ACC112 (cell line): ENCODE measurements around the gene ZDHHC15.
A peak's percentile ranks its signal among the peaks of the same experiment; 100 is the strongest.
"Not testable (repeated sequence)": the region's sequence is repeated elsewhere in the genome, so short reads cannot be mapped to it uniquely, and the experiment has no call there.

Source experiments
- H2AFZ ChIP-seq: fragments of 200-600 bp; sonication (generic); one replicate; pipeline ENCODE4 v1.6.0; 2017; ENCODE audit warnings: antibody characterized with exemption, low read length; ENCODE audit not compliant: unreplicated experiment
- H3K27ac ChIP-seq: fragments of 200-600 bp; sonication (generic); 2 replicates; pipeline ENCODE4 v1.5.1; 2014; ENCODE audit warnings: low read depth, mild to moderate bottlenecking, antibody characterized with exemption, low read length, moderate library complexity
- H3K27me3 ChIP-seq: fragments of 200-600 bp; sonication (generic); 2 replicates; pipeline ENCODE4 v1.6.1; 2014; ENCODE audit warnings: mild to moderate bottlenecking, antibody characterized with exemption, low read length, moderate library complexity, mixed read lengths; ENCODE audit not compliant: insufficient read depth
- H3K36me3 ChIP-seq: fragments of 200-600 bp; sonication (generic); 2 replicates; pipeline ENCODE4 v1.6.1; 2016; ENCODE audit warnings: mild to moderate bottlenecking, antibody characterized with exemption, low read length, moderate library complexity, mixed read lengths; ENCODE audit not compliant: insufficient read depth
- H3K4me1 ChIP-seq: fragments of 200-600 bp; sonication (generic); one replicate; pipeline ENCODE4 v1.6.1; 2016; ENCODE audit warnings: low read length, mixed read lengths; ENCODE audit not compliant: insufficient read depth, unreplicated experiment, control insufficient read depth
- H3K4me3 ChIP-seq: fragments of 200-600 bp; sonication (generic); 2 replicates; pipeline ENCODE4 v1.5.1; 2014; ENCODE audit warnings: mild to moderate bottlenecking, low read depth, low read length
- H3K79me2 ChIP-seq: fragments of 200-600 bp; sonication (generic); one replicate; pipeline ENCODE4 v1.6.0; 2016; ENCODE audit warnings: low read length; ENCODE audit not compliant: control insufficient read depth, unreplicated experiment, insufficient read depth

The ZDHHC15 gene, protein sequence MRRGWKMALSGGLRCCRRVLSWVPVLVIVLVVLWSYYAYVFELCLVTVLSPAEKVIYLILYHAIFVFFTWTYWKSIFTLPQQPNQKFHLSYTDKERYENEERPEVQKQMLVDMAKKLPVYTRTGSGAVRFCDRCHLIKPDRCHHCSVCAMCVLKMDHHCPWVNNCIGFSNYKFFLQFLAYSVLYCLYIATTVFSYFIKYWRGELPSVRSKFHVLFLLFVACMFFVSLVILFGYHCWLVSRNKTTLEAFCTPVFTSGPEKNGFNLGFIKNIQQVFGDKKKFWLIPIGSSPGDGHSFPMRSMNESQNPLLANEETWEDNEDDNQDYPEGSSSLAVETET

GRCh38 chrX:75522565-75523431 is at the start of gene ZDHHC15:
Gene ZDHHC15 (minus strand): TSS chrX:75523037. CDS start chrX:75523024, 13 bp downstream.
- H3K79me2 ChIP-seq: no peaks in the 10 kb centered on the region
- no peaks in the 10 kb centered on the region for H3K36me3 ChIP-seq
- H3K4me1 ChIP-seq: no peaks in the 10 kb centered on the region
- peak within 1 kb of the TSS; percentile 53 for H3K4me3 ChIP-seq
- H2AFZ ChIP-seq: no peak within 1 kb of the TSS
- no peak within 1 kb of the TSS for H3K27ac ChIP-seq
- no peaks in the 10 kb centered on the region for H3K27me3 ChIP-seq

DNA sequence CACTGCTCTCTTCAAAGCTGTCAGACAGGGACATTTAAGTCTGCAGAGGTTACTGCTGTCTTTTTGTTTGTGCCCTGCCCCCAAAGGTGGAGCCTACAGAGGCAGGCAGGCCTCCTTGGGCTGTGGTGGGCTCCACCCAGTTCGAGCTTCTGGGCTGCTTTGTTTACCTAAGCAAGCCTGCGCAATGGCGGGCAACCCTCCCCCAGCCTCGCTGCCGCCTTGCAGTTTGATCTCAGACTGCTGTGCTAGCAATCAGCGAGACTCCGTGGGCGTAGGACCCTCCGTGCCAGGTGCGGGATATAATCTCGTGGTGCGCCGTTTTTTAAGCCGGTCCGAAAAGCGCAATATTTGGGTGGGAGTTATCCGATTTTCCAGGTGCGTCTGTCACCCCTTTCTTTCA is 37.7 kb upstream of the ZDHHC15 start:
- not testable (repeated sequence) for H3K4me1 ChIP-seq, H3K4me3 ChIP-seq, H3K36me3 ChIP-seq, H2AFZ ChIP-seq, H3K27ac ChIP-seq, H3K79me2 ChIP-seq, H3K27me3 ChIP-seq

GRCh38 chrX:75547783-75548182 is 24.9 kb upstream of the ZDHHC15 start:
- Histone ChIP-seq H2AFZ (no peak overlapping the region), H3K27ac (no peak overlapping the region), H3K4me1 (no peaks in the 10 kb centered on the region), H3K79me2 (no peaks in the 10 kb centered on the region), H3K4me3 (no peak overlapping the region), H3K27me3 (no peaks in the 10 kb centered on the region), H3K36me3 (no peaks in the 10 kb centered on the region)

DNA sequence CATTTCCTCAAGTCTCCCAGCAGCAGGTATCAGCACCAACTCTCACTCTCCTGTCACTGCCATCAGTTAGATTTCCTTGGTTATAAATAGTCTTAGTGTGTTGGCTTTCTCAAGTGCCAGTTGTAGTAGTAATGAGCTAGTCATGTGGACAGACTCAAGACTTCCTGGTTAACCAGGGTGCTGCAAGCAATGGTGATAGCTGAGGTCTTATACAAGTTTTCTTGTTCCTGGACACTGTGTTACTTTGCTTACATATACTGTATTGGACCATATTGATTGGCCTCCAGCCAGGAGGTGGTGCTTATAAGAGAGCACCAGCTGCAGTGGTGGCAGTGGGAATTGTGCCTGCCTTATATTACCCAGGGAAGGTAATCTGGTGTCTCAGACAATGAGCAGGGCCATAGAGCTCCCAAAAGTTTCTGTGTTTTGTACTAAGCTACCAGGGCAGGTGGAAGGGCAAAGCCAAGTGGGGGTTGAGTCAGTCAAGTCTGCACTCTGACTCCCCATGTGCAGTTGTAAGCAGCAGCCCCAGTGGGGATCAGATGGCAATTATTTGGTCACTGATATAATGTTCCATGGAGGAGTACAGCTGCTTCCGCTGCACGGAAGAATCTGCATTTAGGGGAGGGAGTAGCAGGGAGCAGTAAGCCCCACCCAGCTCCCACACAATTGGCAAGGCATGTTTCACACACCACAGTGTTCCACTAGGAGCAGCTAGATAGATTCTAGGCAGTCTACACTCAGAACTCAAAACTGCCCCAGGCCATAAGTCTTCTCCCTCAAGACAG is 24.1 kb upstream of the ZDHHC15 start:
- Histone ChIP-seq H3K79me2 (no peaks in the 10 kb centered on the region), H3K4me3 (no peak overlapping the region), H3K27ac (no peak overlapping the region), H3K27me3 (no peaks in the 10 kb centered on the region), H3K36me3 (no peaks in the 10 kb centered on the region), H3K4me1 (no peaks in the 10 kb centered on the region), H2AFZ (no peak overlapping the region)

- Histone ChIP-seq H2AFZ (no peak overlapping the region), H3K36me3 (no peaks in the 10 kb centered on the region), H3K4me1 (no peaks in the 10 kb centered on the region), H3K27ac (no peak overlapping the region), H3K4me3 (no peak overlapping the region), H3K27me3 (no peaks in the 10 kb centered on the region), H3K79me2 (no peaks in the 10 kb centered on the region)
Observed at GRCh38 chrX:75544786-75545185, 21.9 kb upstream of the ZDHHC15 start.

DNA sequence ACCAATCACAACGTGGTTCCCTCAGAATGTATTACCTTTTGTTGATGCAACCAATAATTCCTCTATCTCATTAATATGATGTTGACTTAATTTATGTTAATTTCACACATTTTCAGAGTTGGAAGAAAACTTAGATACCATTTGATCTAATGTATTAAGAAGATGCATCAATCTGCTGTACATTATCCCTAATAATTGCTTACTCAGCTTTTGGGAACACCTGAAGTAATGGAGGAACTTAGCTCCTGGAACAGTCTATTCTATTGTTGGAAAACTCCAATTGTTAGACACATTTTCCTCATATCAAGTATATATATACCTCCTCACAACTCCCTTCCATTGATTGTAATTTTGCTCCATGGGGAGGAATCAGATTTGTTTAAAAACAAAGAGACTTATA is 38.9 kb downstream of the ZDHHC15 start:
- H3K4me3 ChIP-seq: no peak overlapping the region
- H3K4me1 ChIP-seq: no peaks in the 10 kb centered on the region
- no peaks in the 10 kb centered on the region for H3K36me3 ChIP-seq
- H3K27ac ChIP-seq: no peak overlapping the region
- H3K27me3 ChIP-seq: no peaks in the 10 kb centered on the region
- no peak overlapping the region for H2AFZ ChIP-seq
- no peaks in the 10 kb centered on the region for H3K79me2 ChIP-seq

- H3K79me2 ChIP-seq, H2AFZ ChIP-seq, H3K36me3 ChIP-seq, H3K27ac ChIP-seq, H3K4me1 ChIP-seq, H3K4me3 ChIP-seq, H3K27me3 ChIP-seq: not testable (repeated sequence)
Observed at GRCh38 chrX:75461780-75462179, 61.1 kb downstream of the ZDHHC15 start.

GRCh38 chrX:75421688-75422230 is 101.1 kb downstream of the ZDHHC15 start:
- no peaks in the 10 kb centered on the region for H3K4me1 ChIP-seq
- H3K4me3 ChIP-seq: no peak overlapping the region
- no peaks in the 10 kb centered on the region for H3K27me3 ChIP-seq
- no peaks in the 10 kb centered on the region for H3K79me2 ChIP-seq
- H3K36me3 ChIP-seq: no peaks in the 10 kb centered on the region
- H2AFZ ChIP-seq: no peak overlapping the region
- H3K27ac ChIP-seq: no peak overlapping the region

DNA sequence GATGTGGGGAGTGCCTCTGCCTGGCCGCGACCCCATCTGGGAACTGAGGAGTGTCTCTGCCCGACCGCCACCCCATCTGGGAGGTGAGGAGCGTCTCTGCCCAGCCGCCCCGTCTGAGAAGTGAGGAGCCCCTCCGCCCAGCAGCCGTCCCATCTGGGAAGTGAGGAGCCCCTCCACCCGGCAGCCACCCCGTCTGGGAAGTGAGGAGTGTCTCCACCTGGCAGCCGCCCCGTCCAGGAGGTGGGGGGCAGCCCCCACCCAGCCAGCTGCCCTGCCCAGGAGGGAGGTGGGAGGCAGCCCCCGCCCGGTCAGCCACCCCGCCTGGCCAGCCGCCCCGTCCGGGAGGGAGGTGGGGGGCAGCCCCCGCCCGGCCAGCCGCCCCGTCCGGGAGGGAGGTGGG is 115.7 kb downstream of the ZDHHC15 start:
- H3K27me3 ChIP-seq, H2AFZ ChIP-seq, H3K4me1 ChIP-seq, H3K4me3 ChIP-seq, H3K27ac ChIP-seq, H3K36me3 ChIP-seq, H3K79me2 ChIP-seq: not testable (repeated sequence)

- Histone ChIP-seq H3K27me3 (no peaks in the 10 kb centered on the region), H3K27ac (no peak overlapping the region), H3K79me2 (no peaks in the 10 kb centered on the region), H3K36me3 (no peaks in the 10 kb centered on the region), H3K4me1 (no peaks in the 10 kb centered on the region), H2AFZ (no peak overlapping the region), H3K4me3 (no peak overlapping the region)
Observed at GRCh38 chrX:75390470-75390869, 132.4 kb downstream of the ZDHHC15 start.
